ENCODE results near the gene NAV2.
"Not testable (repeated sequence)": the region's sequence is repeated elsewhere in the genome, so short reads cannot be mapped to it uniquely, and the experiment has no call there.

The NAV2 gene

DNA sequence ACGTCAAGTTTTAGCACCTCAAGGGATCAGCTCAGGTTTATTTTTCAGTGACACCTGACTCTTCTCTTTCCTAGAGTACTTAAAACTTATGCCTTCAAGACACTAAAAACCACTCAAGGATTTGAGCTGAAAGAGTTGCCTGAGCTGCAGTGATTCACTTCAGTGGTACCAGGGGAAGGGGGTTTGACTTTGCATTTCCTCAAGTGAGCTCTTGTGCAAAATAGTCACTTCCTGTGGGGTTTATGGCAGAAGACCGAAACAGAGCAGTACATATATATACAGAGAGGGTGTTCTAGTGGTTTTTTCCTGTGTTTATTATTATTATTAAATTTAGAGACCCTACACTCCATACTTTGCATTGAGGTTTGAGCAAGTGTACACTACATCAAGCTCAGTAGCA is 386.9 kb downstream of the NAV2 start:
- no peak for DNase-seq

DNA sequence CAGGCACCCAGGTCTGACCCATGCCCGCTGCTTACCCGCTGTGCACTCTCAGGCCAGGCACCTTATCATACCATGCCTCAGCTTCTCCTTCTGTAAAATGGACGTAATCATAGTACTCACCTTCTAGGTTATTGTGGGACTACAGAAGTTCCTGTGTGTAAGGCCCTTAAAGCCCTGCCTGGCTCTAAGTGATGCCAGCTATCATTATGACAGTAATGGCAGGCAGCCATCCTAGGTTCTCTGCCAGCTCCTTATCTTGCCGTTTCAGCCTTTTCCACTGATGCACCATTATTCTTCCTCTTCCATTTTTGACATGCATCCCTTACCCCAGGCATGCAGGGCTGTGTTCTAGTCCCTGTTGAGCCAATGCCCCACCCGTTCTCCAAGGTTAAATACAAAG is 389.8 kb downstream of the NAV2 start:
- DNase-seq = no peak

DNA sequence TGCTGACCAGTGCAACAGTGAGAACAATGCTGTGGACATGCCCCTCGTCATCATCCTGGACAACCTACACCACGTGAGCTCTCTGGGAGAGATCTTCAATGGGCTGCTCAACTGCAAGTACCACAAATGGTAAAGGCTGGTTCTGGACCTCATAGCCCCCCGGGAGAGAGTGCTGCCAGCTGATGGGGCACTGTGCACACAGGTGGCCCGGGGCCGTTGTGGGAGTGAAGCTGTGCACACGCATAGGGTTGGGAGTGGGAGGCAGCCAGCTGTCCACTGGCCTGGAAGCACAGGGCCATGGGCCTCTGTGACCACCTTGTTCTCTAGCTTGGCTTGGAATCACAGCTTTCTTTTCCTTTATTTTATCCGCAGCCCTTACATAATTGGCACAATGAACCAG is 390.6 kb downstream of the NAV2 start:
- DNase-seq = no peak

DNA sequence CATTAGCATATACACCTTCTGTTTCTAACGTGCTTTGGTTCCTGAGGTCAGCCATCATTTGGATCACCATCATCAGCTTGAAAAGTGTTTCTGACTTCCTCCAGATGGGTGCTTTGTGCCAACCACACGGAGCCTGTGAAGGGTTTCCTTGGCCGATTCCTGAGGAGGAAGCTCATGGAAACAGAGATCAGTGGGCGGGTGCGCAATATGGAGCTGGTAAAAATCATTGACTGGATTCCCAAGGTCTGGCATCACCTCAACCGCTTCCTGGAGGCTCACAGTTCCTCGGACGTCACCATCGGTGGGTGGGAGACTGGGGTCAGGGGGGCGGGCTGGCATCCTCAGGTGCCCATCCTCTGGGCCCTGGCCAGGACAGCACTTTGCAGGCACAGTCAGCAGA is 392.8 kb downstream of the NAV2 start:
- DNase-seq = no peak

DNA sequence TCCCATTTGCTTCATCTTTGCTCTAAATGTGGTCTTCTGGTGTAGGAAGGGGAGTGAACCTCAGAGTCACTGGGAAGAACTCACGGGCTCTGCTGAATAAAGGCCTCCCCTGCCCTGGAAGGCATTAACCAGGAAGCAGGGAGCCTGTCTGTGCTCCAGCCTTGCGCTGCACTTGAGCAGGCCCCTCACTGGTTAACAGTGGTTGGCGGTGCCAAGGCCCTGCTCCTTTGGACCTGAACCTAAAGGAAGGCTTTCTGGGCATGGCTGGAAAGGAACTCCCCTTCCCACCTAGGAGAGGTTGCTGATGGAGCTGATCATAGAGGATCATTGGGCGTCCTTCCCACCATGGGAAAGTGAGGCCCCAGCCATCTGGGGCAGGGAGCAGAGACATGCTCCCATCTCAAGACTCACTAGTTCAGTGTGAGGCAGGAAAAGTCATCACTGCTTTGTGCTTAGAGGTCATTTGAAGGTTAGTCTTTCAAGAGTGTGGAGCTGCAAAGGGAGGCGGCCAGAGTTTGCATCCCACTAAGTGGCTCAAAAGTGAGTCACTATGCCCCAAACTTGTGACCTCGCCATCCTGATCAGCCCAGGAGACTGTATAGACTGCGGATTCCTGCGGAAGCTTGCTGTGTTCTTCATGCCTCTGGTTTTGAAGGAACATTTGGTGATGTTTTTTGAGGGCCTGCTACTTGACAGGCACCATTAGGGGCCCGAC is 397.3 kb downstream of the NAV2 start:
- no peak for DNase-seq

DNA sequence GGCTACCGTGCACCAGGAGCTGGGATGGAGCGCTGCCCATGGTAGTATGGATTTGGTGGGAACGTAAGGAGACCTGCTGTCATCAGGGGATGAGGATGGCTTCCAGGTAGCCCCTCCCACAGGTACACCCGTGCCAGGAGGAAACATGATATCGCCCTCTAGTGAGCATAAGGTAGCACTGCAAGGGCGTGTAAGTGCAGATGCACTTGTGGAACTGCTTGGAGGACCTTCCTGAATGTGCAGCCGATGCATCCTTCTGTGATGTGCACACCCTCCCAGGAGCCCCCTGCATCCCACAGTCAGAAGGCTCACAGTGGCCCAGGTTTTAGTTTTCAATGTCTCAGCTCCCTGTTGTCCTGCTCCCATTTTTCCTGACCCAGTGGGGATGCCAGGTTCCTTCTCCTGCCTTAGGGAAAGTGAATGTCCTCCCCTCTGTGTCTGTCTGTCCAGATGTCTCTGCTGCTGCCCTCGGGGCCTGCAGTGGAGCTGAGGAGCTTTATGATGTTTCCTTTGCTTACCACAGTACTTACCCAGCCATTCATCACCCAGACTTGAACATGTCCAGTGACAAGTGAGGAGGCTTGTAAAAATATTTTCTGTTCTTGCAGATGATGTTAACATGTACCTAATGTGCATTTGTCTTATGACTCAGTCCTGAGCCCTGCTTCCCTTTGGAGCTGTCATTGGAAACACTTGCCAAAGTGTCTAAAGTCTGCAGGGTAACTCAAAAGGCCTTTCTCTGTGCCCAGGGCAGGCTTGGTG is 398.5 kb downstream of the NAV2 start:
- no peak for DNase-seq

DNA sequence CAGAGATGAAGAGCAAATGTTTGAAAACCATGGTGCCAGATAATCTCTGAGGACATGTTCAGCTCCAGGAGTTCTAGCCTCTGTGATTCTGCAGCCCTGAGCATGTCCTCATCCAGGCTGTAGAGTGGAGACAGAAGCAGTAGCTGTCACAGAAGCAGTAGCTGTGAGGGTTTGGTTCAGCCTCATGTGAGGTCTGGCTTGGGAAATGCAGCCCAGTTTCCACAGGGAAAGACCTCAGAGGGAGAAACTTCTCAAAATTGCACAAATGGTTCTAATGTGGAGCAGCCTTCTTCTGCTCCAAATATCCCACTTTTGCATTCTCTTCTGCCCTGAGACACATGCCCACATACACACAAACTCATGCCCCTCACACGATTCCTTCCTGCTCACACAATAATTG is 399.2 kb downstream of the NAV2 start:
- no peak for DNase-seq

DNA sequence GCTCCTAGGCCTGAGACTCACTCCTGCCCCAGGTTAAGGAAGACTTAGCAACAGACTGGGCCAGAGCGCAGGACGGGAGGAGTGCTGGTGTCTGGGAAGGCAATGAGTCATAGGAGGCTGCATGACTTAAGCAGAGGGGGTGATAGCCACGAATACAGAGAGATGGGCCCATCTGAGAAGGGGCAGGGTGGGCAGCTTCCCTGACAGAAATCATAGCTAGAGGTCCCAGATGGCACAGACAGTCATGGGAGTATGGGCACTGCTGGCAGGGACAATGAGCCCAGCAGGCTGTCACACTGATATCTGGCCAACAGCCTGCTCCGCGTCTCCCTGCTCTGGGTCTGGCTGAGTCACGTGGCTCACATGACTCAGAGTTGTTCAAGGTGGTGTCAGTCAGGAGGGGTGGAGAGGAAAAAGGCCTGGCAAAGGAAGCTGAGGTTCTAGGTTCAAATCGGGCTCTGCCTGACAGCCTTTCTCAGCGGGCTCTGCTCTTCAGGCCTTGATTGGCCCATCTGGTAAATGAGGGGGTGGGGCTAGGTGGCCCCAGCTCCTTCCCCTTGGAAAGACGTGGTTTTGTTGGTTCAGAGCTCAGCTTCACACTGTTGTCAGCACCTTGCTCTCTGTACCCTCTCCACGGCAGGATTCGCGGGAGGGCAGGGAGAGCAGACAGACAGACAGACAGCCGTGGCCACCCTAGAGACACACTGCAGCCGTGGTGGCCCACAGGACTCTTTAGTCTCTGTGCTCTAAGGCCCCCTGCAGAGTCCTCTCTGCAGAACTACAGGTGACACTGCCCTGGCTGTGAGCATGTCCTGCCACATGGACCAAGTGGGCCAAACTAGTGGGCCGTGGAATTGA is 399.9 kb downstream of the NAV2 start:
- DNase-seq = peak; percentile 46 to 89

DNA sequence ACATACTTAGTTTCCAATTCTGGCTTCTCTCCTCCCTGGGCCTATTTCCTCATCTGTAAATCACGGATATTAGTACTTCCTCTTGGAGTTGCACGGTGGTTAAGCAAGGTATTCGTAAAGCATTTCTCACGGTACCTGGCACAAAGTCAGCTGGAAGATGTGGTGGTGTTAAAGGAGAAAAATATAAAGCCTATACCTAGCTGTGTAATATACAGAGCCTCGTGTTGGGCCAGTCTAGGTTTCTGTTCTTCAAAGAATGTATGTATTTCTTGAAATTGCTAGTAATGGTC is 400.5 kb downstream of the NAV2 start:
- no peak for DNase-seq

DNA sequence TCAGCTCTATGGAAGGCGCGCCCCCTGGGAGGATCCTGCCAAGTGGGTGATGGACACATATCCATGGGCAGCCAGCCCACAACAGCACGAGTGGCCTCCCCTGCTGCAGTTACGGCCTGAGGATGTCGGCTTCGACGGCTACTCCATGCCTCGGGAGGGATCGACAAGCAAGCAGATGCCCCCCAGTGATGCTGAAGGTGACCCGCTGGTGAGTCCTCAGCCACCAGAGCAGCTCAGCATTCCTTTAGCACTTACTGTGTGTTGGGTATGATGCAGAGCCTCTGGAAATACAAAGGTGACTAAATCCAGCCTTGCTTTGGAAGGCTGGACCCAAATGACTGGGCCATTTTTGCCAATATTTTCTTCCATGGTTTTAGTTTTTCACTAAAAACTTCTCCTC is 402.0 kb downstream of the NAV2 start:
- no peak for DNase-seq

DNA sequence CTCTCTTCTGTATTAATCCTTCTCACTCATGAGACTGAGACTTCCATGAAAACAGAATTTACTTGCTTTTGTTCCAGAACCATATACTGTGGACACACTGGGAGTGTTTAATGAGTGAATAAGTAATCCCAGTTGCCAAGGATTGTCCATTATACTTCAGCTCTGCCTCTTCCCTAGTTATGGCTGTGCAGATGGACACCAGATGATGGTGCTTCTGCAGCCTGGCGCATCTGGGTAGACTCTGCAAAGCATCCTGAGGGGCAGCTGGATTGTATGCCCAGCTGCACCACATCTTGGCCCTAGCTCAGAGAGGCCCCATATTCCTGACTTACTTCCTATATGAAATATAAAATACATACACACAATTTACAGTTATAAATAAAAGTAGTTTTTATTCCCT is 404.2 kb downstream of the NAV2 start:
- DNase-seq = no peak

DNA sequence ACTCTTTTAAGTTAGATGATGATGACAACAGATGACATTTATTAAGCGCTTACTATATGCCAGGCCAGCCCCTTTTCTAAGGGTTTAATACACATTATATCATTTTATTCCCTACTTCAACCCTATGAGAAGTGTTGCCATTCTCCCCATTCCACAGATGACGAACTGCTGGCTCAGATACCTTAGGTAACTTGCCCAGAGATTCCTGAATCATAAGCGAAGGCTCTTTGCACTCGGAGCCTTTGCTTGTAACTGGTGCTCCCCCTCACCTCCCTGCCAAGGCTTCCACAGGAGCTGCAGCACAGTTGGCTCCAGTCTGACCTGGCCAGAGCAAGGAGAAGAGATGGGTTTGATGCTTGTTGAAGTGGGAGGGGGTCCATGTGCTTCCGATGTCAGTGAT is 404.7 kb downstream of the NAV2 start:
- no peak for DNase-seq

DNA sequence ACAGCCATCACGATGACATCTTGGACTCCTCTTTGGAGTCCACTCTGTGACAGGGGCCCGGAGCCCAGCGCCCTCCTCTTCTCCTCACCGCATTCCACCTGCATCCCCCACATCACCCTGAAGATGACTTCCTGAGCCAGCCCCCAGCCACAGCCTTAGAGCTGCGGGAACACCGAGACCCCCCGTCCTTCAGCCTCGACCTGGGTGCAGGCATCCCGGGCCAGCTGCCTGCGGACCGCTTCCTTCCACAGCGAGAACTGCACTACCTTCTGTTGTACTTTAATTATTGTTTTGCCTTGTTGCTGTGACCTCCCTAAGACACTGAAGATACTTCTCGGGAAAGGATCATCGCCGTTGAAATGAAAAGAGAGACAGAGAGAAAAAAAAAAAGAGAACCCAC is 405.6 kb downstream of the NAV2 start:
- DNase-seq = no peak

DNA sequence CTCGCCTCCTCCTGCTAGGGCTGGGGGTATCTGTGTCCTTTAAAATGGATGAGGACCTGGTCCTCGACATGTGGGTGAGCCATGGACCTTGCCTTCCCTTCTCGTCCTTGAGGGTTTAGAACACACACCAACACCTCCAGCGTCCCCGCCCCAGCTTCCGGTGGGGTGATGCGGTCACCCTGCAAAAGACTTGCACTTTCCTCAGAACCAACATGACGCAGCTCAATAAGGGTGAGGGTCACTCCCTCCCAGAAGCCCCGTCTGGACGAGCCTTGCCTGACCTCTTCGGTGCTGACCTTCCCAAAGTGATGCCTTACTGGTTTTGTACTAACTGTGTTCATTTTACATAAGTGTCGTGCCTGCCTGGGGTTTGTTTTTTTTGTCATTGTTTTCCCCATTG is 406.7 kb downstream of the NAV2 start:
- DNase-seq = no peak

DNA sequence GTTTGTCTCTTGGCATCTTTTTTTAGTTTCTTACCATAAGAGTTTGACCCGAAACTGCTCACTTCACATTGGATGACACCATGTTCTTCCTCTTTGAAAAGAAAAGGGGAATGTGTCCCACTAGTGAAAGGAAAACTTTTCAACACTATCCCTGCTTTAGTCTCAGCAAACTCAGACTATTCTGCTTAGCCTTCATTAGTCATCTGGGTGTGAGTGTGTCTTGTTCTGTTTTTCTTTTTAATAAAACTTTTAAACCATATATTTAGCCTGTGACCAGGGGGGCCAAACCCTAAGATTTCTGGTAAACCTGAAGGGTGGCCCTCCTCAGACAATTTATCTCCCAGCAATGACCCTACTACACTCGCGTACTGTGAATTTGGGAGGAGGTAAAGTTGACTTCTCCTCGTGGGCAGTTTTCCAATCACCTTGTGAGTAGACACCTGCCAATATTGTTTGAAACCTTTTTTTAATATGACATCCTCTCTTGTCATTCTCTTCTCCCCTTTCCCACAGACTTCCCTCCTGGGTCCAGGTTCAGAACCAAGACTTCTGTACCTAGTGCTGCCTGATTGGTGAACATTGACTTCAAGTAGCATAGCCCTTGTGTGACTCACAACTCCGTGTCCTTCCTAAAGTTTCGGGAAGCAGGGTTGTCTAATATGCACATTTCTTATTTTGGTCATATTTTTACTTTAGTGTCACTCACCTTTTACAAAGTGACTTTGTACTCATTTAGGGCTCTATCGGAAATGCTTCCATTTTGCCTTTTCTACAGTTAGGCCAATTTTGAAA is 407.7 kb downstream of the NAV2 start:
- no peak for DNase-seq

DNA sequence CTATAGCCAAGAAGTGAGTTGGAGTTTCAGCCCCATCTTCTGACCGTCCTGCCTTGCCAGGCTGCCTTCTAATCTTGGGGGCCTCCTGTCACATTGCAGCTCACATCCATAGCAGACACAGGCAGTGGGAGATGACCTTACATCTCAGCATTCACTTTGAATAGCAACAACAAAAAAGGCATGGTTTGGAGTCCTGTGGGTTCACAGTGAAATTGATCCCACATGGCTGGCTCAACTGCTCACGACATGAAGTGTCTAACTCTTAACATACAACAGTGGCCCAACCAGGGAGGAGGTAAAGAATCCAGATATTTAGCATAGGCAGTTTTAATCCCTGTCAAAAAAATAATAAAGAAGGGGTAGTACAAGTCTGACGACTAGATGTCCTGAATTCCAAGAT is 409.5 kb downstream of the NAV2 start:
- DNase-seq = no peak

DNA sequence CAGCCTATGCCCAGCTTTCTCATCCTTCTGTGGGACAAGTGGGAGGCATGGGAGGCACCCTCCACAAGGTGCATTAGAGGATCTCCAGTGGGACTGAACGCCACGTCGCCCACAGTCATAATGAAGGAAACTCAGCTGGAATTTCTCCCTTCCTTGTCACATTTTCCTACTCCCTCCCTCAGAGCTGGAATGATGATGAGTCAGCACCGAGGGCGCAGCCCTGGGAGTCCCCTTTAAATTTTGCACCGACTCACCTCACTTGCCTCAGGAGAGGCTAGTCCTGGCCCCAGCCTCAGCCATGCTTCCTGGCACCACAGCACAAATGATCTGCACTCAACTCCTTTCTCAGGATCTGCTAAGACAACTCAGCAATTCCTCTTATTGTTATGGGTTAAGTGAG is 413.3 kb downstream of the NAV2 start:
- DNase-seq = no peak

DNA sequence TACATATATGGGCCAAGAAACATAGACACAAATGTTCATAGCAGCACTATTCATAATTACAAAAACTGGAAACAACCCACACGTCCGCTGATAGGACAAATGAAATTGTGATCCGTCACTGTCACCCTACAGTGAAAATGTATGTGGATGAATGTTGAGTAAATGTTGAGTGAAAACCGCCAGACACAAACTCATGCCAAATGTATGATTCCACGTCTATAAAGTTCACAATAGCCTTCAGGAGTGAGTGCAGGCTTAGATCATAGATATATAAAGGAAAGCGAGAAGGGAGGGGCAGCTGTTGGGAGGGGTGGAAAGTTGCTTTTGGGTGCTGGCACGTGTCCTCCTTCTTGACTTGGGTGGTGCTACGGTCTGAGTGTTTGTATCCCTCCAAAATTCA is 414.1 kb downstream of the NAV2 start:
- no peak for DNase-seq

DNA sequence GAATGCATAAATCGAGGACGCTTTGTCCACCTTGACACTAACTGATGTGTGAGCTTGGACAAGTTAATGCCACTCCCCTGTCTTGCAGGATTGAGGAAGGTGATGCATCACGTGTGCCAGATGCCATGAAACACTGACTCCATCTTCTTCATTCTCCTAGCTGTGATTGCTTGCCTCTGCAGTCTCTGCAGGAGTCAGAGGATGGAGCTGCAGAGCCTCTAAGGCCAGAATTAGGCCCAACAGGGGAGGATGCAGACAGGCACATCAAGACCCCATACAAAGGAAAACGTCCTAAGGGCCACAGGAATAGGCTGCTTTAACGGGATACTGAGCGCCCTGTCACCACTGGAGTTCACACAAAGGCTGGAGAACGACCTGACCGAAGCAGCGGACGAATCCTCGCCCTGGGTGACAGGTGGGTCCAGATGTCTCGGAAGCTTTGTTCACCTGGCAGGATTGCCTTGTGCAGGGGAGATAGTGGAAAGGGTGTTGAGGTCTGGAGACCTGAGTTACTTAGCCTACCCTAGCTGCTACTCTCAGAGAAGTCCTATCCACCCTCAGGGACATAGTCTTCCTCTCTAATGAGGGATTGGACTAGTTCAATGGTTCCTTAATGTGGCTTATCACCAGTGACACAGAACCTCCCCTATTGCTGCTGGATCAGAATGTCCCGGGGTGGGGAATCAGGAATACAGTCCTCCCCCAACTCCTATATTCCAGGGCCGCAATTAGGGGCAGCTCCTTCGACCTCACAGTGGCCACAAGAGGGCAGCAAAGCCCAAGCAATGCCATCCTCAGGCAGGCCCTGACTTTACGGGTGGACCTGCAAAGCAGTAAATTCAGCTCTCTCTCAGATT is 415.3 kb downstream of the NAV2 start:
- DNase-seq = no peak

DNA sequence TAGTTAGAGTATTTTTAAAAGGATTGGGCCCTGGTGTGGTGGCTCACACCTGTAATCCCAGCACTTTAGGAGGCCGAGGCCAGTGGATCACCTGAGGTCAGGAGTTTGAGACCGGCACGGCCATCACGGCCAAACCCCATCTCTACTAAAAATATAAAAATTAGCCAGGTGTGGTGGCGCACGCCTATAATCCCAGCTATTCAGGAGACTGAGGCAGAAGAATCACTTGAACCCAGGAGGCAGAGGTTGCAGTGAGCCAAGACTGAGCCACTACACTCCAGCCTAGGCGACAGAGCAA is 415.8 kb downstream of the NAV2 start:
- DNase-seq = not testable (repeated sequence)

DNA sequence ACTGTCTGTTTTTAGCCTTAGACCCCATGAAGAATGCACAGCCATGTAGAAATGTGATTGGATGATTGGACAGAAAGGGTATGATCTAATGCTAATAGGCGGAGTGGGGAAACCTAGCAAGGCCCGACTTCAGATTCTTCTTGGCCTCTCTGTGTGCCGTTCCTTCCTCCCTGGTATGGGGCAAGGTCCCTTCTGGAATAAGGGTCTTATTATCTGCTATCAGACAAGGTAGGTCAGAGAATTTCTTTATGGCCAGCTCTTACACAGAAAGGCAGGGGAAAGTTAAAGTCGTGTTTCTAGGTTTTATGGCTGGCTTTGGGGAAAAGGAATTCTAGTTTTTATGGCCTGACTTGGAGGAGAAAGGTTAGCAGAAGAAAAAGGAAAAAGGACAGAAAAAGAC is 417.0 kb downstream of the NAV2 start:
- no peak for DNase-seq

Data from cerebellar nuclear complex (tissue), 1 donor.